ENCODE data around the gene PHLDA3.

PHLDA3 gene

DNA sequence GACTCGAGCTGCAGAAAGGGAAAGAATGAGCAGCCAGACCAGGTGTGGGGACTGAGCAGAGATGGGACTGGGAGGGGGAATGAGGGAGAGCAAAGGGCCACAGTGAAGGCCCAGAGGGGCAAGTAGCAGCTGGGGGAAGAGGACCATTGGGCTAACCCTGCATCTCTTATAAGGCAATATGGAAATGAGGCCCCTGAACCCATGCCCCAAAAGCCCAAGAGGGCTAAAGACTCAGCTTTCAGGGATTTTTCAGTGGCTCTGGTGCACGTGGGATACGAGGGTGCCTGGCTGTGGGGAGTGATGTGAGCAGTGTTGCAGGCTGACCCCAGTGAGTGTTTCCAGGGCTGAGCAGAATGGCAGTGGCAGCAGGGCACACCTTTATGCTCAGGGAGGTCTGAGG, 47.0 kb downstream of the PHLDA3 start:
- Histone ChIP-seq H3K27me3 (ENCODE audit: insufficient read depth, low read length) (peaks cover 3% of the 10 kb centered on the region), H3K9me3 (ENCODE audit: low read length) (no peaks in the 10 kb centered on the region), H3K4me1 (ENCODE audit: insufficient read depth, low read length) (no peaks in the 10 kb centered on the region)

DNA sequence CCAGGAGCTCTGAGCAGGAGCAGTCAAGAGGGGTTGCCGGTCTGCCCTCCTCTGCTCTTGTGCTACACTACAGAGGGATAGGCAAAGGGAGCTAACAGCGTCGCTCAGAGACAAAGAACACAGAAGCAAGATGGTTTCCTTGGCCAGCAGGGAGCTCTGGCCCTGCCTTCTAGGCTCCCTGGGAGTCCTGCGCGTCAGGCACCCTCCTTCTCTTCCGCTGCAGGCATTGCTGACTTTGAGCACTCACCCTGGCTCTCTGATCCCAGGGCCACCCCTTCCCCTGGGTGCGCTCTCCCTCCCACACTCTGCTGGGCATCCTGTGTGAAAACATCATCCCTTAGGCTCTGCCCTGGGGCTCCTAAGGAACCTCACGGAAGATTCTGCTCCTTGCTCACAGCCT, 47.9 kb downstream of the PHLDA3 start:
- no peak overlapping the region for H3K4me3 ChIP-seq (ENCODE audit: low read length)
- no peaks in the 10 kb centered on the region for H3K36me3 ChIP-seq (ENCODE audit: insufficient read depth, low read length)
- H2AFZ ChIP-seq (ENCODE audit: low read depth, low read length), result no peak overlapping the region
- H3K27me3 ChIP-seq (ENCODE audit: insufficient read depth, low read length), result peaks cover 3% of the 10 kb centered on the region
- no peaks in the 10 kb centered on the region for H3K9me3 ChIP-seq (ENCODE audit: low read length)
- H3K4me1 ChIP-seq (ENCODE audit: insufficient read depth, low read length), result no peaks in the 10 kb centered on the region

More for the DNA sequence above, 47.0 kb downstream of the PHLDA3 start:
- no peaks in the 10 kb centered on the region for H3K36me3 ChIP-seq (ENCODE audit: insufficient read depth, low read length)
- no peak overlapping the region for H3K4me3 ChIP-seq (ENCODE audit: low read length)
- no peak overlapping the region for H2AFZ ChIP-seq (ENCODE audit: low read depth, low read length)

DNA sequence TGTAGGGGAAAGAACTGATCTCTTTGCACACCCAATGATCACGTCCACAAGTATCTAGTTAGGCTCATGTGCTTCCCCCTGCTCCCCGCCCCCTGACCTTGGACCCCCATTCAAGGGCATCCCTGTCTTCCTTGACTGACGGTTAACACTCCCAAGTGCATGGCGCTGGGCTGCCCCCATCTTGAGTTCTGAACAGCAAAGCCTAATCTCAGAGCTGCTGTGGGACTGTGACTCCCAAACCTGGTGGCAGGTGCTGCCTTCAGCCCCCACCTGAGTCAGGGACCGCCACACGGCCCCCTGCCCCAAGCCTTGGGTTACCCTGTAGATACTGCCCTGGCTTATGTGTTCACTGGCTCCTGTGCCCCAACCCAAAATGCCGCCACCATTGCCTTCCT, 48.4 kb downstream of the PHLDA3 start:
- Histone ChIP-seq H3K27me3 (ENCODE audit: insufficient read depth, low read length) (peaks cover 6% of the 10 kb centered on the region), H3K9me3 (ENCODE audit: low read length) (no peaks in the 10 kb centered on the region), H2AFZ (ENCODE audit: low read depth, low read length) (no peak overlapping the region), H3K4me3 (ENCODE audit: low read length) (no peak overlapping the region), H3K4me1 (ENCODE audit: insufficient read depth, low read length) (no peaks in the 10 kb centered on the region), H3K36me3 (ENCODE audit: insufficient read depth, low read length) (no peaks in the 10 kb centered on the region)

DNA sequence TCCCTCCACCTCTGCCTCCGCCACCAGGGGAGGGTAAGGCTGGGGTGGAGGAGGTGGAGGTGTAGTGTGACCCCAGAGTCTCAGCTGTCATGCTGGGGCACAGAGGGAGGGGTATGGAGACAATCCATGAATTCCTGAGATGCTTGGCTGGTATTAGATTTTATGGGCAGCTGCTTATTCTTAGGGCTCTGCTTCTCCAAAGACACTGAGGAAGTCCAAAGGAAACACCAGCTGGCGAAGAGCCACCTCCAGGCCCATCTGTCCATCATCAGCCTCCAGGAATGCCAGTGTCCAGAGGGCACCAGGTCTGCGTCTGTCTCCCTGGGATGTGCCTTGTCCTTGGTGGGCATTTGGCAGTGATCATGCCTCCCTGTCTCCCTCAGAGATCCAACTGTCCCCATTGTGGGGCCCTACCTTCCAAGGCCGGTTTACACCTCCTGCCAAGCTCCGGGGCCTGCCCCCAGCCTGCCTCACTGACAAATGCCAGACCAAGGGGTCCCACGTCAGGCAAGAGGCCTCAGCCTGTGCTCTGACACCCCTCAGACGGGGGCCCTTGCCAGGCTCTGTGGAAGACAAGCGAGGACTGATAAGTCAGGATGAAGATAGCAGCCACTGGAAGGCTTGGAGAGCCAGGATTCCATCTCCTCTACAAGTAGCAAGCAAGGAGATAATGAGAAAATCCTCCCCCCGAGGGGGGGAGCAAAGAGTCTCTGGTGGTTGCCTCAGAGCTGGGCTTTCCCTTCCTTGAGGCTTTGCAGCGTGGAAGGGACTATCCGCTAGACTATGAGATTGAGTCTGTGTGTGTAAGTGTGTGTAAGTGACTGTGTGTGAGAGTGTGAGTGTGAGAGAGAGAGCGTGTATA, 49.0 kb downstream of the PHLDA3 start:
- Histone ChIP-seq H3K9me3 (ENCODE audit: low read length) (no peaks in the 10 kb centered on the region), H3K27me3 (ENCODE audit: insufficient read depth, low read length) (peaks cover 10% of the 10 kb centered on the region), H2AFZ (ENCODE audit: low read depth, low read length) (no peak overlapping the region), H3K4me3 (ENCODE audit: low read length) (no peak overlapping the region), H3K4me1 (ENCODE audit: insufficient read depth, low read length) (no peaks in the 10 kb centered on the region), H3K36me3 (ENCODE audit: insufficient read depth, low read length) (no peaks in the 10 kb centered on the region)

DNA sequence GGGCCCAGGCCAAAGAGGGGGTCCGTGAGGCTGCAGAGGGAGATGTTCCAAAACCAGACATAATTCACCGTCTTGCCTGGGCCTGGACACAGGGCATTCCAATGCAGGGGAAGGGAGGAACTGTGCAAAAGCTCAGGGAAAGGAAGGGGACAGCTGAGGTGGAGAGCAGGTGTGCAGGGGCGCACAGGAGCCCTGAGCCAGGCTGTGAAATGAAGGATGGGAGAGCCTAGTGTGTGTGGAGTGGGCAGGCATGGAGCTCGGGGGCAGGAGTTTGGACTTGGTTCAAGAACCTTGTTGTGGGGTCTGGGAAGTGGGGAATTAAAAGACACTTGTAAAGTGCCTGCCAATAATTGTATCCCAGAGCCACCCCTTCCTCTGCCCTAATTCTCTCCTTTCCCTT, 49.7 kb downstream of the PHLDA3 start:
- H3K9me3 ChIP-seq (ENCODE audit: low read length), result no peaks in the 10 kb centered on the region

DNA sequence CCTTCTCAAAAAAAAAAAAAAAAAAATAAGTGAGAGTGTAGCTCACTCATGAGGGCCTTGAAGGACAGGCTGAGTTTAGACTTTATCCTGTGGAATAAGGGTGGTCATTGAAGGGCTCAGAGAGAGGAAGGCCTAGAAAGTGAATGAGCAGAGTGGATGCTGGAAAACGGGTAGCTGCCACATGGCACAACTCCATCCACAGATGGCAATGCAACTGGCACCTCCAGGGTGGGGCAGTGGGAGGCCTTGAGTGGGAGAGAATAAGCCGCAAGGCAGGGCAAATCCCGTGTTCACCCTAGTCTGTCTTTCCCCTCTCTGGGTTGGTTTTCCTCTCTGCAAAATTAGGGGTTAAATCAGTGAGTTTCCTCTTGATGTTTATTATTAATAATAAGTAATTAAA, 50.5 kb downstream of the PHLDA3 start:
- no peaks in the 10 kb centered on the region for H3K4me1 ChIP-seq (ENCODE audit: insufficient read depth, low read length)
- no peaks in the 10 kb centered on the region for H3K36me3 ChIP-seq (ENCODE audit: insufficient read depth, low read length)
- H2AFZ ChIP-seq (ENCODE audit: low read depth, low read length), result no peak overlapping the region
- peaks cover 13% of the 10 kb centered on the region for H3K27me3 ChIP-seq (ENCODE audit: insufficient read depth, low read length)
- no peaks in the 10 kb centered on the region for H3K9me3 ChIP-seq (ENCODE audit: low read length)
- no peak overlapping the region for H3K4me3 ChIP-seq (ENCODE audit: low read length)

More for the DNA sequence above, 49.7 kb downstream of the PHLDA3 start:
- Histone ChIP-seq H3K4me3 (ENCODE audit: low read length) (no peak overlapping the region), H3K4me1 (ENCODE audit: insufficient read depth, low read length) (no peaks in the 10 kb centered on the region), H2AFZ (ENCODE audit: low read depth, low read length) (no peak overlapping the region), H3K36me3 (ENCODE audit: insufficient read depth, low read length) (no peaks in the 10 kb centered on the region), H3K27me3 (ENCODE audit: insufficient read depth, low read length) (peaks cover 13% of the 10 kb centered on the region)

Measured in neuron (in vitro differentiated cells).